ENCODE data around the gene MEGF11. TPM values are rescaled to one million over a fixed set of nuclear protein-coding genes. Genes with fewer than 3 reads are reported as not detected.

MEGF11 gene
- total and polyA plus RNA-seq, 2 donors (not counting 1 experiment from before 2014, with no cell fraction given), result under 0.01 TPM; not detected in 1

GRCh38 chr15:66291816-66292570 lies 38.4 kb upstream of the MEGF11 start:
- Histone ChIP-seq H3K79me2 (ENCODE audit: control insufficient read depth, insufficient read depth, low read length) (peaks cover 1% of the 10 kb centered on the region), H3K27ac (ENCODE audit: insufficient read depth, low read length) (no peak overlapping the region), H3K4me3 (replicated peaks in 1 of 4; ENCODE audit: control extremely low read depth in 1 of 4, insufficient read depth in 1 of 4, low read depth in 3 of 4, low read length in 4 of 4) (no peak overlapping the region), H3K4me2 (ENCODE audit: extremely low read depth, insufficient read depth, low read length) (no peak overlapping the region), H3K36me3 (ENCODE audit: control insufficient read depth, insufficient read depth, low read length) (no peaks in the 10 kb centered on the region), H3K9me3 (ENCODE audit: control insufficient read depth, insufficient read depth, low read depth, low read length) (no peaks in the 10 kb centered on the region), H2AFZ (ENCODE audit: low read length) (no peak overlapping the region), H3K4me1 (ENCODE audit: control insufficient read depth, extremely low read depth, insufficient read depth, low read length) (peaks cover 7% of the 10 kb centered on the region), H4K20me1 (ENCODE audit: control insufficient read depth, extremely low read depth, insufficient read depth, low read length) (no peaks in the 10 kb centered on the region), H3K9ac (ENCODE audit: insufficient read depth, low read length) (no peak overlapping the region), H3K27me3 (ENCODE audit: control insufficient read depth, insufficient read depth, low read length) (no peaks in the 10 kb centered on the region)
- TF ChIP-seq EZH2 (IDR thresholded peaks at IDR 0.05; ENCODE audit: low read length, missing control alignments), result no peak
- TF ChIP-seq, protein P1, sequence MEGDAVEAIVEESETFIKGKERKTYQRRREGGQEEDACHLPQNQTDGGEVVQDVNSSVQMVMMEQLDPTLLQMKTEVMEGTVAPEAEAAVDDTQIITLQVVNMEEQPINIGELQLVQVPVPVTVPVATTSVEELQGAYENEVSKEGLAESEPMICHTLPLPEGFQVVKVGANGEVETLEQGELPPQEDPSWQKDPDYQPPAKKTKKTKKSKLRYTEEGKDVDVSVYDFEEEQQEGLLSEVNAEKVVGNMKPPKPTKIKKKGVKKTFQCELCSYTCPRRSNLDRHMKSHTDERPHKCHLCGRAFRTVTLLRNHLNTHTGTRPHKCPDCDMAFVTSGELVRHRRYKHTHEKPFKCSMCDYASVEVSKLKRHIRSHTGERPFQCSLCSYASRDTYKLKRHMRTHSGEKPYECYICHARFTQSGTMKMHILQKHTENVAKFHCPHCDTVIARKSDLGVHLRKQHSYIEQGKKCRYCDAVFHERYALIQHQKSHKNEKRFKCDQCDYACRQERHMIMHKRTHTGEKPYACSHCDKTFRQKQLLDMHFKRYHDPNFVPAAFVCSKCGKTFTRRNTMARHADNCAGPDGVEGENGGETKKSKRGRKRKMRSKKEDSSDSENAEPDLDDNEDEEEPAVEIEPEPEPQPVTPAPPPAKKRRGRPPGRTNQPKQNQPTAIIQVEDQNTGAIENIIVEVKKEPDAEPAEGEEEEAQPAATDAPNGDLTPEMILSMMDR (conservative IDR thresholded peaks at IDR 0.05 in 1 of 2, IDR thresholded peaks at IDR 0.05 in 1 of 2; ENCODE audit: low read depth in 1 of 2, low read length in 2 of 2), result no peak
- no peak for DNase-seq (ENCODE audit: low read depth in 2 of 2)

DNA sequence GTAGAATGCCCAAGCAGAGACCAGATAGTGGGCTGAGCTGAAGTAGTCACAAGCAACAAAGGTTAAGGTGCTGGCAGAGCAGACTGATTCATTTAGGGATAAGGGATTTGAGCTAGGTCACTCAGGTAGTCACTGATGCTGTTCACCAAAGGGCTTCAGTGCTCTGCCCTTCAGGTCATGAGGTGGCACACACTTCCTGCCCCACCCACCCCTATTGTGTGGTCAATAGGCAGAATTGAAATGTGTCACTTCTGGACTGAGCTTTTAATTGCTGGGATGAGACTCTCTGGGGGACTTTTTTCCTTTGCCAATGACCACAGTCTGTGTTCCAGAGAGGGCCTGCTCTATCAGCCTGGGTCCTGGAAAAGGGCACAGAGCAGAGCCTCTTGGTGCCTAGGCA lies 37.0 kb upstream of the MEGF11 start:
- no peak for DNase-seq (ENCODE audit: low read depth in 2 of 2)
- no peaks in the 10 kb centered on the region for H3K9me3 ChIP-seq (ENCODE audit: control insufficient read depth, insufficient read depth, low read depth, low read length)
- peaks cover 1% of the 10 kb centered on the region for H3K79me2 ChIP-seq (ENCODE audit: control insufficient read depth, insufficient read depth, low read length)
- no peaks in the 10 kb centered on the region for H4K20me1 ChIP-seq (ENCODE audit: control insufficient read depth, extremely low read depth, insufficient read depth, low read length)
- H3K9ac ChIP-seq (ENCODE audit: insufficient read depth, low read length), result no peak overlapping the region
- H2AFZ ChIP-seq (ENCODE audit: low read length), result no peak overlapping the region
- H3K4me3 ChIP-seq (replicated peaks in 1 of 4; ENCODE audit: control extremely low read depth in 1 of 4, insufficient read depth in 1 of 4, low read depth in 3 of 4, low read length in 4 of 4), result no peak overlapping the region
- H3K27me3 ChIP-seq (ENCODE audit: control insufficient read depth, insufficient read depth, low read length), result no peaks in the 10 kb centered on the region
- H3K4me2 ChIP-seq (ENCODE audit: extremely low read depth, insufficient read depth, low read length), result no peak overlapping the region
- no peak overlapping the region for H3K27ac ChIP-seq (ENCODE audit: insufficient read depth, low read length)
- no peaks in the 10 kb centered on the region for H3K36me3 ChIP-seq (ENCODE audit: control insufficient read depth, insufficient read depth, low read length)
- H3K4me1 ChIP-seq (ENCODE audit: control insufficient read depth, extremely low read depth, insufficient read depth, low read length), result peaks cover 7% of the 10 kb centered on the region
- TF ChIP-seq, protein P1 (conservative IDR thresholded peaks at IDR 0.05 in 1 of 2, IDR thresholded peaks at IDR 0.05 in 1 of 2; ENCODE audit: low read depth in 1 of 2, low read length in 2 of 2), result no peak
- no peak for TF ChIP-seq EZH2 (IDR thresholded peaks at IDR 0.05; ENCODE audit: low read length, missing control alignments)

- Histone ChIP-seq H3K27me3 (ENCODE audit: control insufficient read depth, insufficient read depth, low read length) (no peaks in the 10 kb centered on the region), H3K4me1 (ENCODE audit: control insufficient read depth, extremely low read depth, insufficient read depth, low read length) (peaks cover 6% of the 10 kb centered on the region), H2AFZ (ENCODE audit: low read length) (no peak overlapping the region), H3K9ac (ENCODE audit: insufficient read depth, low read length) (no peak overlapping the region), H3K36me3 (ENCODE audit: control insufficient read depth, insufficient read depth, low read length) (no peaks in the 10 kb centered on the region), H3K4me3 (replicated peaks in 1 of 4; ENCODE audit: control extremely low read depth in 1 of 4, insufficient read depth in 1 of 4, low read depth in 3 of 4, low read length in 4 of 4) (no peak overlapping the region), H3K4me2 (ENCODE audit: extremely low read depth, insufficient read depth, low read length) (no peak overlapping the region), H3K9me3 (ENCODE audit: control insufficient read depth, insufficient read depth, low read depth, low read length) (no peaks in the 10 kb centered on the region), H3K27ac (ENCODE audit: insufficient read depth, low read length) (no peak overlapping the region), H3K79me2 (ENCODE audit: control insufficient read depth, insufficient read depth, low read length) (peaks cover 1% of the 10 kb centered on the region), H4K20me1 (ENCODE audit: control insufficient read depth, extremely low read depth, insufficient read depth, low read length) (no peaks in the 10 kb centered on the region)
- no peak for DNase-seq (ENCODE audit: low read depth in 2 of 2)
- TF ChIP-seq, protein P1 (conservative IDR thresholded peaks at IDR 0.05 in 1 of 2, IDR thresholded peaks at IDR 0.05 in 1 of 2; ENCODE audit: low read depth in 1 of 2, low read length in 2 of 2), result no peak
- TF ChIP-seq EZH2 (IDR thresholded peaks at IDR 0.05; ENCODE audit: low read length, missing control alignments), result no peak
These were observed 36.5 kb upstream of the MEGF11 start for GRCh38 chr15:66290007-66290406.
